K562 (cell line): ENCODE measurements around the gene KCNAB1. TPM values are rescaled to one million over a fixed set of nuclear protein-coding genes. Genes with fewer than 3 reads are reported as not detected.

Experiments
- SPI1 ChIP-seq: IDR thresholded peaks from 2 replicates; pipeline ENCODE4 v1.6.1; 2011; ENCODE audit warnings: low read depth, low read length, control low read depth, borderline replicate concordance
- polyA plus RNA-seq, 8 experiments: library from polyadenylated mRNA; depleted of rRNA in 4 of 8; stranded (reverse) in 5 of 8; unstranded in 3 of 8; fragments of >200 nt; fragmentation: Nextera tagmentation in 2 of 8; fragmentation: Illumina TruSeq in 1 of 8; extraction: Ambion mirVana in 2 of 8; extraction: Trizol in 1 of 8; gene quantifications; 2 replicates each; pipeline versions ENCODE4 v1.2.1 to v1.2.3, GENCODE V29; 2011 to 2014; ENCODE audit warnings: inconsistent platforms in 1 of 8, missing spikeins in 1 of 8
- total RNA-seq, 7 experiments: library from RNA; depleted of rRNA in 6 of 7; stranded (reverse); fragments of >200 nt in 6 of 7; fragmentation: Illumina TruSeq in 2 of 7; extraction: Trizol in 2 of 7; gene quantifications; 2 replicates each; pipeline versions ENCODE4 v1.2.1 to v1.2.3, GENCODE V29; 2011 to 2021; ENCODE audit warnings: low replicate concordance in 1 of 7
- TF ChIP-seq, protein P1 (sequence below): fragments of 450-650 bp; IDR thresholded peaks from 2 replicates; pipeline ENCODE4 v1.6.1; 2016; ENCODE audit warnings: mild to moderate bottlenecking, moderate library complexity

The KCNAB1 gene
- total and polyA plus RNA-seq, 9 of the 15 experiments (the other 6 are each of a cell fraction or from before 2014, with no cell fraction given) = 0.14 to 1.2 (median 0.51) TPM

DNA sequence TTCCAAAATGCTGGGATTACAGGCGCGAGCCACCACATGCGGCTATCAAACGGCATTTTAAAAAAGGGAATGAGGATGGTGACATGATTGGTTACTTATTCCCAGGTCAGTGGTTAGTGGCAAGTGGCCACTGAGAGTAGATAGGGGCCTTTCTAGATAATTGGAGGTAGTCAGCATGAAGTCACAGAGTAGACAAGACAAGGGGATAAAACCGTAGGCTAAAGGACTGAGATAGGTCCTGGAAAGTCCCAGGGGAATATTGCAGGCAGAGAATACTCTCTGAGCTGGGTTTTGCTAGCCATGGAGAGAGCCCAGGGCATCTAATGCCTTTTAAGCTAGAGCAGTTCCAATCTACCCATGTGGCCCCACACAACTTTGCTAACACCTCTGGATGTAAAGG is 52.2 kb downstream of the KCNAB1 start (continued):
- TF ChIP-seq, protein P1, sequence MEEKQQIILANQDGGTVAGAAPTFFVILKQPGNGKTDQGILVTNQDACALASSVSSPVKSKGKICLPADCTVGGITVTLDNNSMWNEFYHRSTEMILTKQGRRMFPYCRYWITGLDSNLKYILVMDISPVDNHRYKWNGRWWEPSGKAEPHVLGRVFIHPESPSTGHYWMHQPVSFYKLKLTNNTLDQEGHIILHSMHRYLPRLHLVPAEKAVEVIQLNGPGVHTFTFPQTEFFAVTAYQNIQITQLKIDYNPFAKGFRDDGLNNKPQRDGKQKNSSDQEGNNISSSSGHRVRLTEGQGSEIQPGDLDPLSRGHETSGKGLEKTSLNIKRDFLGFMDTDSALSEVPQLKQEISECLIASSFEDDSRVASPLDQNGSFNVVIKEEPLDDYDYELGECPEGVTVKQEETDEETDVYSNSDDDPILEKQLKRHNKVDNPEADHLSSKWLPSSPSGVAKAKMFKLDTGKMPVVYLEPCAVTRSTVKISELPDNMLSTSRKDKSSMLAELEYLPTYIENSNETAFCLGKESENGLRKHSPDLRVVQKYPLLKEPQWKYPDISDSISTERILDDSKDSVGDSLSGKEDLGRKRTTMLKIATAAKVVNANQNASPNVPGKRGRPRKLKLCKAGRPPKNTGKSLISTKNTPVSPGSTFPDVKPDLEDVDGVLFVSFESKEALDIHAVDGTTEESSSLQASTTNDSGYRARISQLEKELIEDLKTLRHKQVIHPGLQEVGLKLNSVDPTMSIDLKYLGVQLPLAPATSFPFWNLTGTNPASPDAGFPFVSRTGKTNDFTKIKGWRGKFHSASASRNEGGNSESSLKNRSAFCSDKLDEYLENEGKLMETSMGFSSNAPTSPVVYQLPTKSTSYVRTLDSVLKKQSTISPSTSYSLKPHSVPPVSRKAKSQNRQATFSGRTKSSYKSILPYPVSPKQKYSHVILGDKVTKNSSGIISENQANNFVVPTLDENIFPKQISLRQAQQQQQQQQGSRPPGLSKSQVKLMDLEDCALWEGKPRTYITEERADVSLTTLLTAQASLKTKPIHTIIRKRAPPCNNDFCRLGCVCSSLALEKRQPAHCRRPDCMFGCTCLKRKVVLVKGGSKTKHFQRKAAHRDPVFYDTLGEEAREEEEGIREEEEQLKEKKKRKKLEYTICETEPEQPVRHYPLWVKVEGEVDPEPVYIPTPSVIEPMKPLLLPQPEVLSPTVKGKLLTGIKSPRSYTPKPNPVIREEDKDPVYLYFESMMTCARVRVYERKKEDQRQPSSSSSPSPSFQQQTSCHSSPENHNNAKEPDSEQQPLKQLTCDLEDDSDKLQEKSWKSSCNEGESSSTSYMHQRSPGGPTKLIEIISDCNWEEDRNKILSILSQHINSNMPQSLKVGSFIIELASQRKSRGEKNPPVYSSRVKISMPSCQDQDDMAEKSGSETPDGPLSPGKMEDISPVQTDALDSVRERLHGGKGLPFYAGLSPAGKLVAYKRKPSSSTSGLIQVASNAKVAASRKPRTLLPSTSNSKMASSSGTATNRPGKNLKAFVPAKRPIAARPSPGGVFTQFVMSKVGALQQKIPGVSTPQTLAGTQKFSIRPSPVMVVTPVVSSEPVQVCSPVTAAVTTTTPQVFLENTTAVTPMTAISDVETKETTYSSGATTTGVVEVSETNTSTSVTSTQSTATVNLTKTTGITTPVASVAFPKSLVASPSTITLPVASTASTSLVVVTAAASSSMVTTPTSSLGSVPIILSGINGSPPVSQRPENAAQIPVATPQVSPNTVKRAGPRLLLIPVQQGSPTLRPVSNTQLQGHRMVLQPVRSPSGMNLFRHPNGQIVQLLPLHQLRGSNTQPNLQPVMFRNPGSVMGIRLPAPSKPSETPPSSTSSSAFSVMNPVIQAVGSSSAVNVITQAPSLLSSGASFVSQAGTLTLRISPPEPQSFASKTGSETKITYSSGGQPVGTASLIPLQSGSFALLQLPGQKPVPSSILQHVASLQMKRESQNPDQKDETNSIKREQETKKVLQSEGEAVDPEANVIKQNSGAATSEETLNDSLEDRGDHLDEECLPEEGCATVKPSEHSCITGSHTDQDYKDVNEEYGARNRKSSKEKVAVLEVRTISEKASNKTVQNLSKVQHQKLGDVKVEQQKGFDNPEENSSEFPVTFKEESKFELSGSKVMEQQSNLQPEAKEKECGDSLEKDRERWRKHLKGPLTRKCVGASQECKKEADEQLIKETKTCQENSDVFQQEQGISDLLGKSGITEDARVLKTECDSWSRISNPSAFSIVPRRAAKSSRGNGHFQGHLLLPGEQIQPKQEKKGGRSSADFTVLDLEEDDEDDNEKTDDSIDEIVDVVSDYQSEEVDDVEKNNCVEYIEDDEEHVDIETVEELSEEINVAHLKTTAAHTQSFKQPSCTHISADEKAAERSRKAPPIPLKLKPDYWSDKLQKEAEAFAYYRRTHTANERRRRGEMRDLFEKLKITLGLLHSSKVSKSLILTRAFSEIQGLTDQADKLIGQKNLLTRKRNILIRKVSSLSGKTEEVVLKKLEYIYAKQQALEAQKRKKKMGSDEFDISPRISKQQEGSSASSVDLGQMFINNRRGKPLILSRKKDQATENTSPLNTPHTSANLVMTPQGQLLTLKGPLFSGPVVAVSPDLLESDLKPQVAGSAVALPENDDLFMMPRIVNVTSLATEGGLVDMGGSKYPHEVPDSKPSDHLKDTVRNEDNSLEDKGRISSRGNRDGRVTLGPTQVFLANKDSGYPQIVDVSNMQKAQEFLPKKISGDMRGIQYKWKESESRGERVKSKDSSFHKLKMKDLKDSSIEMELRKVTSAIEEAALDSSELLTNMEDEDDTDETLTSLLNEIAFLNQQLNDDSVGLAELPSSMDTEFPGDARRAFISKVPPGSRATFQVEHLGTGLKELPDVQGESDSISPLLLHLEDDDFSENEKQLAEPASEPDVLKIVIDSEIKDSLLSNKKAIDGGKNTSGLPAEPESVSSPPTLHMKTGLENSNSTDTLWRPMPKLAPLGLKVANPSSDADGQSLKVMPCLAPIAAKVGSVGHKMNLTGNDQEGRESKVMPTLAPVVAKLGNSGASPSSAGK = no peak
- no peak for TF ChIP-seq SPI1
